Panc1 (cell line): ENCODE measurements around the gene SEPTIN2. TPM values are rescaled to one million over a fixed set of nuclear protein-coding genes. Genes with fewer than 3 reads are reported as not detected.

ENCODE experiments used
- ATAC-seq: fragments of 200-7000 bp; cut with Tn5 transposase; 2 replicates; pipeline ENCODE4 v1.9.1; 2020; ENCODE audit warnings: mild to moderate bottlenecking, moderate library complexity
- BruUV-seq: library from RNA; stranded (reverse); fragments of 400-500 nt; replicated peaks from 2 replicates; lab custom pipeline; 2021; lab: Mats Ljungman, UMichigan
- CTCF ChIA-PET: fragments of 300-600 bp; sonication (Branson Sonifier 250); formaldehyde crosslinking; loops from one replicate; lab custom pipeline; 2022; ENCODE audit warnings: antibody characterized with exemption; lab: Charles Lee
- POLR2A ChIA-PET: fragments of 300-600 bp; sonication (Branson Sonifier 250); formaldehyde crosslinking; loops from one replicate; lab custom pipeline; 2022; ENCODE audit warnings: antibody characterized with exemption; lab: Charles Lee
- DNase-seq: peaks from one replicate; pipeline ENCODE4 v3.0.0-alpha.2; 2010; ENCODE audit warnings: low read depth, low spot score
- H3K27ac ChIP-seq: 2 replicates; pipeline ENCODE4 v1.5.1; 2011; ENCODE audit warnings: mild to moderate bottlenecking, low read length, inconsistent platforms
- H3K27me3 ChIP-seq: fragments of 200-500 bp; sonication (Bioruptor generic); 2 replicates; pipeline ENCODE4 v1.6.0; 2014; ENCODE audit warnings: low read length, inconsistent platforms; ENCODE audit not compliant: control insufficient read depth, insufficient read depth
- H3K36me3 ChIP-seq: fragments of 200-500 bp; sonication (Bioruptor generic); 2 replicates; pipeline ENCODE4 v1.5.1; 2014; ENCODE audit warnings: inconsistent platforms, mild to moderate bottlenecking, low read length, moderate library complexity; ENCODE audit not compliant: control insufficient read depth, insufficient read depth
- H3K4me1 ChIP-seq: 2 replicates; pipeline ENCODE4 v1.5.1; 2011; ENCODE audit warnings: inconsistent platforms, mild to moderate bottlenecking, low read length, moderate library complexity; ENCODE audit not compliant: control insufficient read depth, insufficient read depth
- H3K4me3 ChIP-seq, 2 experiments: 2 replicates each; pipeline ENCODE4 v1.5.1; 2011 to 2012; ENCODE audit warnings: low read depth in 2 of 2, low read length in 2 of 2, mild to moderate bottlenecking in 2 of 2, inconsistent platforms in 1 of 2, moderate library complexity in 1 of 2
- H3K9me3 ChIP-seq: fragments of 200-500 bp; sonication (Bioruptor generic); 2 replicates; pipeline ENCODE4 v1.5.1; 2014; ENCODE audit warnings: low read depth, mild to moderate bottlenecking, inconsistent platforms, low read length, moderate library complexity; ENCODE audit not compliant: control insufficient read depth, insufficient read depth
- CTCF ChIP-seq: fragments of 450-650 bp; IDR thresholded peaks from 2 replicates; pipeline ENCODE4 v1.5.1; 2017; ENCODE audit warnings: mild to moderate bottlenecking
- POLR2AphosphoS5 ChIP-seq: IDR thresholded peaks from 2 replicates; pipeline ENCODE4 v1.6.1; 2012; ENCODE audit warnings: mild to moderate bottlenecking, low read depth, low read length, moderate library complexity
- REST ChIP-seq, 2 experiments: IDR thresholded peaks; 2 replicates each; pipeline ENCODE4 v1.6.1; 2011 to 2012; ENCODE audit warnings: low read depth in 2 of 2, control low read depth in 1 of 2, low read length in 1 of 2, mild to moderate bottlenecking in 1 of 2, moderate library complexity in 1 of 2; ENCODE audit not compliant: insufficient read depth in 1 of 2
- SIN3A ChIP-seq: IDR thresholded peaks from 2 replicates; pipeline ENCODE4 v1.6.1; 2012; ENCODE audit warnings: low read depth, mild to moderate bottlenecking, low read length, moderate library complexity, borderline replicate concordance; ENCODE audit not compliant: insufficient read depth
- TCF7L2 ChIP-seq: IDR thresholded peaks from 2 replicates; pipeline ENCODE4 v1.6.1; 2011; ENCODE audit warnings: mild to moderate bottlenecking, low read depth, low read length, inconsistent platforms
- in situ Hi-C: cut with HindIII; loops from 2 replicates; pipeline ENCODE4 v1.10.0; 2016; ENCODE audit warnings: low sequenced_read_pairs, low pct_unique_long_range_greater_than_20kb
- intact Hi-C: fragments of 100-400 bp; cut with micrococcal nuclease; formaldehyde crosslinking; loops from one replicate; pipeline ENCODE4 v1.10.0; 2022; ENCODE audit not compliant: unreplicated experiment
- total RNA-seq: library from RNA; stranded (reverse); gene quantifications from one replicate; pipeline ENCODE4 v1.2.1, GENCODE V29; 2021; ENCODE audit not compliant: unreplicated experiment

SEPTIN2 gene
- total RNA-seq, 1 experiment from 2014 or later, result 303 TPM

- H3K9me3 ChIP-seq, result no peaks in the 10 kb centered on the region
- H3K4me3 ChIP-seq, result no peak overlapping the region
- CTCF ChIA-PET, result no interaction called here
- POLR2A ChIA-PET, result no interaction called here
- peaks cover 5% of the 10 kb centered on the region for H3K36me3 ChIP-seq
- no peak for TF ChIP-seq CTCF
- TF ChIP-seq POLR2AphosphoS5, result no peak
- no peak for TF ChIP-seq TCF7L2
- no peak for TF ChIP-seq SIN3A
- no peak for TF ChIP-seq REST (IDR thresholded peaks at IDR 0.05; ENCODE audit: insufficient read depth in 1 of 2, low read depth in 2 of 2, low read length in 1 of 2)
- intact Hi-C loops, result no loop called here
- BruUV-seq, result no TSS peak
- ATAC-seq, result no peak
- H3K27me3 ChIP-seq, result no peaks in the 10 kb centered on the region
- no peak for DNase-seq
- no peaks in the 10 kb centered on the region; the same call in 1 of the 2 replicates for H3K4me1 ChIP-seq
- in situ Hi-C loops, result no loop called here
- H3K27ac ChIP-seq, result no peak overlapping the region
Measured at GRCh38 chr2:241375300-241375699, 59.6 kb downstream of the SEPTIN2 start.

GRCh38 chr2:241376808-241377207 is 61.1 kb downstream of the SEPTIN2 start:
- H3K4me3 ChIP-seq, result no peak overlapping the region
- TF ChIP-seq CTCF (no peak), POLR2AphosphoS5 (no peak), TCF7L2 (no peak), SIN3A (no peak), REST (IDR thresholded peaks at IDR 0.05; ENCODE audit: insufficient read depth in 1 of 2, low read depth in 2 of 2, low read length in 1 of 2) (no peak)
- H3K36me3 ChIP-seq, result peaks cover 5% of the 10 kb centered on the region
- no TSS peak for BruUV-seq
- ATAC-seq (no peak), DNase-seq (no peak)
- ChIA-PET CTCF (no interaction called here), POLR2A (no interaction called here)
- in situ Hi-C loops, result no loop called here
- H3K9me3 ChIP-seq, result no peaks in the 10 kb centered on the region
- H3K27ac ChIP-seq, result no peak overlapping the region
- H3K27me3 ChIP-seq, result no peaks in the 10 kb centered on the region
- no peaks in the 10 kb centered on the region; the same call in 1 of the 2 replicates for H3K4me1 ChIP-seq
- intact Hi-C loops, result no loop called here
